H9 (cell line): Measurements from ENCODE around the gene SP110. TPM values are rescaled to one million over a fixed set of nuclear protein-coding genes. Genes with fewer than 3 reads are reported as not detected.

ENCODE experiments used
- DNase-seq: peaks from one replicate; pipeline ENCODE4 v3.0.0-alpha.2; 2017
- H2AFZ ChIP-seq: one replicate; pipeline ENCODE4 v1.6.1; 2013; ENCODE audit warnings: mild to moderate bottlenecking, low read length, control low read depth, moderate library complexity
- H2AK5ac ChIP-seq: 2 replicates; pipeline ENCODE4 v1.6.1; 2013; ENCODE audit warnings: low read length, control low read depth, mixed read lengths; ENCODE audit not compliant: insufficient read length
- H2BK120ac ChIP-seq: one replicate; pipeline ENCODE4 v1.6.1; 2013; ENCODE audit warnings: low read depth, mild to moderate bottlenecking, low read length, control low read depth, inconsistent platforms; ENCODE audit not compliant: poor library complexity, severe bottlenecking
- H2BK12ac ChIP-seq: 2 replicates; pipeline ENCODE4 v1.6.1; 2013; ENCODE audit warnings: low read length, control low read depth, mixed read lengths, low read depth; ENCODE audit not compliant: insufficient read length
- H2BK15ac ChIP-seq: 2 replicates; pipeline ENCODE4 v1.6.1; 2013; ENCODE audit warnings: low read depth, low read length, control low read depth
- H2BK20ac ChIP-seq: one replicate; pipeline ENCODE4 v1.6.1; 2013; ENCODE audit warnings: low read depth, mild to moderate bottlenecking, low read length, control low read depth, inconsistent platforms; ENCODE audit not compliant: poor library complexity, severe bottlenecking
- H2BK5ac ChIP-seq: 2 replicates; pipeline ENCODE4 v1.6.1; 2013; ENCODE audit warnings: low read length, control low read depth, mixed read lengths; ENCODE audit not compliant: insufficient read length
- H3K14ac ChIP-seq: 2 replicates; pipeline ENCODE4 v1.6.1; 2013; ENCODE audit warnings: low read length, control low read depth; ENCODE audit not compliant: insufficient read depth
- H3K18ac ChIP-seq: 2 replicates; pipeline ENCODE4 v1.6.1; 2013; ENCODE audit warnings: low read depth, mild to moderate bottlenecking, mixed read lengths, low read length, control low read depth; ENCODE audit not compliant: insufficient read length
- H3K23ac ChIP-seq: 2 replicates; pipeline ENCODE4 v1.6.1; 2013; ENCODE audit warnings: low read length, control low read depth, mixed read lengths, low read depth; ENCODE audit not compliant: insufficient read length
- H3K23me2 ChIP-seq: 2 replicates; pipeline ENCODE4 v1.6.1; 2013; ENCODE audit warnings: low read depth, mild to moderate bottlenecking, mixed read lengths, low read length, control low read depth; ENCODE audit not compliant: insufficient read length, poor library complexity, severe bottlenecking
- H3K27ac ChIP-seq: 2 replicates; pipeline ENCODE4 v1.5.1; 2013; ENCODE audit warnings: low read length, control low read depth, mixed read lengths, low read depth; ENCODE audit not compliant: insufficient read length
- H3K27me3 ChIP-seq: 2 replicates; pipeline ENCODE4 v1.6.1; 2013; ENCODE audit warnings: low read length, control low read depth, inconsistent platforms; ENCODE audit not compliant: insufficient read depth
- H3K4ac ChIP-seq: 2 replicates; pipeline ENCODE4 v1.6.1; 2013; ENCODE audit warnings: low read depth, mild to moderate bottlenecking, control low read depth, inconsistent platforms, low read length, moderate library complexity
- H3K4me1 ChIP-seq: 2 replicates; pipeline ENCODE4 v1.6.1; 2013; ENCODE audit warnings: low read length, control low read depth, inconsistent platforms; ENCODE audit not compliant: insufficient read depth
- H3K4me2 ChIP-seq: 2 replicates; pipeline ENCODE4 v1.6.1; 2013; ENCODE audit warnings: low read length, control low read depth, mixed read lengths; ENCODE audit not compliant: insufficient read length, insufficient read depth
- H3K56ac ChIP-seq: 2 replicates; pipeline ENCODE4 v1.6.1; 2013; ENCODE audit warnings: low read depth, mild to moderate bottlenecking, mixed read lengths, low read length, control low read depth; ENCODE audit not compliant: insufficient read length
- H3K79me1 ChIP-seq: 2 replicates; pipeline ENCODE4 v1.6.1; 2013; ENCODE audit warnings: low read depth, mild to moderate bottlenecking, moderate library complexity, low read length, control low read depth, inconsistent platforms; ENCODE audit not compliant: insufficient read depth, poor library complexity, severe bottlenecking
- H3K79me2 ChIP-seq: 2 replicates; pipeline ENCODE4 v1.6.1; 2013; ENCODE audit warnings: low read length, control low read depth, inconsistent platforms; ENCODE audit not compliant: insufficient read depth
- H3K9ac ChIP-seq: 2 replicates; pipeline ENCODE4 v1.6.1; 2013; ENCODE audit warnings: low read length, control low read depth, mixed read lengths; ENCODE audit not compliant: insufficient read length; ENCODE audit errors: extremely low read depth
- H3K9me3 ChIP-seq: one replicate; pipeline ENCODE4 v1.6.1; 2013; ENCODE audit warnings: low read depth, low read length, inconsistent platforms; ENCODE audit not compliant: control insufficient read depth
- H3T11ph ChIP-seq: one replicate; pipeline ENCODE4 v1.6.1; 2013; ENCODE audit warnings: mild to moderate bottlenecking, low read length, control low read depth, inconsistent platforms
- H4K20me1 ChIP-seq: one replicate; pipeline ENCODE4 v1.6.1; 2013; ENCODE audit not compliant: control insufficient read depth, insufficient read length, insufficient read depth
- H4K5ac ChIP-seq: 2 replicates; pipeline ENCODE4 v1.6.1; 2013; ENCODE audit warnings: low read depth, mild to moderate bottlenecking, mixed read lengths, low read length, control low read depth; ENCODE audit not compliant: insufficient read length
- H4K8ac ChIP-seq: replicated peaks from 2 replicates; pipeline ENCODE4 v1.6.1; 2013; ENCODE audit warnings: low read length, control low read depth, mixed read lengths, low read depth; ENCODE audit not compliant: insufficient read length
- H4K91ac ChIP-seq: 2 replicates; pipeline ENCODE4 v1.6.1; 2013; ENCODE audit warnings: low read depth, mild to moderate bottlenecking, moderate library complexity, mixed read lengths, low read length, control low read depth; ENCODE audit not compliant: insufficient read length
- H3K27ac Mint-ChIP-seq, 3 experiments: 2 replicates in 2 of 3; 3 replicates in 1 of 3; pipeline ENCODE4 v1.8.0; 2020 to 2021; ENCODE audit warnings: mixed read lengths in 3 of 3, mild to moderate bottlenecking in 1 of 3, moderate library complexity in 1 of 3
- H3K27me3 Mint-ChIP-seq: 2 replicates; pipeline ENCODE4 v1.8.0; 2021; ENCODE audit warnings: low read depth, mild to moderate bottlenecking, moderate library complexity, mixed read lengths
- H3K36me3 Mint-ChIP-seq, 3 experiments: 2 replicates in 2 of 3; 3 replicates in 1 of 3; pipeline ENCODE4 v1.8.0; 2020 to 2021; ENCODE audit warnings: low read depth in 3 of 3, mixed read lengths in 3 of 3; ENCODE audit not compliant: insufficient read depth in 1 of 3
- H3K4me1 Mint-ChIP-seq, 2 experiments: 2 replicates each; pipeline ENCODE4 v1.8.0; 2020; ENCODE audit warnings: mixed read lengths in 2 of 2
- H3K4me3 Mint-ChIP-seq, 2 experiments: 2 replicates in 1 of 2; 3 replicates in 1 of 2; pipeline ENCODE4 v1.8.0; 2020 to 2021; ENCODE audit warnings: mild to moderate bottlenecking in 2 of 2, mixed read lengths in 2 of 2, moderate library complexity in 1 of 2
- H3K9me3 Mint-ChIP-seq, 2 experiments: 2 replicates in 1 of 2; 3 replicates in 1 of 2; pipeline ENCODE4 v1.8.0; 2020; ENCODE audit warnings: mild to moderate bottlenecking in 2 of 2, mixed read lengths in 2 of 2, moderate library complexity in 1 of 2
- CTCF ChIP-seq: fragments of 200-600 bp; sonication (generic); conservative IDR thresholded peaks from 3 replicates; pipeline ENCODE4 v1.8.0; 2021; ENCODE audit warnings: antibody characterized with exemption, mild to moderate bottlenecking
- WGBS: extraction: QIAGEN DNeasy Blood & Tissue Kit; methylation state at CpG from one replicate; pipeline ENCODE4 v1.1.7; 2013; ENCODE audit warnings: missing lambda C conversion rate, low lambda C conversion rate, mixed read lengths; ENCODE audit not compliant: insufficient read length; ENCODE audit errors: extremely low coverage; 5-methylcytosine and 5-hydroxymethylcytosine counted together
- total RNA-seq: library from RNA; stranded (reverse); gene quantifications from 2 replicates; pipeline ENCODE4 v1.2.1, GENCODE V29; 2021

The SP110 gene
- total RNA-seq, 1 experiment from 2014 or later = 3.7 TPM

- no peaks in the 10 kb centered on the region for H3K4me1 ChIP-seq
- no peak overlapping the region for H2BK5ac ChIP-seq
- Mint-ChIP-seq H3K36me3 (peaks cover under 1% of the 10 kb centered on the region in 3 experiments; a peak in 5 of 7 replicates), H3K9me3 (no peaks in the 10 kb centered on the region; a peak in 2 of 5 replicates), H3K27ac (no peak overlapping the region), H3K4me3 (no peak overlapping the region), H3K27me3 (no peaks in the 10 kb centered on the region), H3K4me1 (no peaks in the 10 kb centered on the region)
- H3K56ac ChIP-seq = no peak overlapping the region
- no peaks in the 10 kb centered on the region for H3K27me3 ChIP-seq
- no peak overlapping the region for H3K4ac ChIP-seq
- H3K79me2 ChIP-seq = no peaks in the 10 kb centered on the region
- H3K23ac ChIP-seq = no peak overlapping the region
- no peaks in the 10 kb centered on the region for H3K9me3 ChIP-seq
- H3K14ac ChIP-seq = no peak overlapping the region
- no peak overlapping the region for H4K5ac ChIP-seq
- no peak overlapping the region for H3K4me2 ChIP-seq
- no peak overlapping the region for H2BK15ac ChIP-seq
- H4K20me1 ChIP-seq = no peaks in the 10 kb centered on the region
- H3K79me1 ChIP-seq = no peaks in the 10 kb centered on the region
- no peak overlapping the region for H3K18ac ChIP-seq
- no peak overlapping the region for H4K8ac ChIP-seq
- no peaks in the 10 kb centered on the region for H3K23me2 ChIP-seq
- H2BK12ac ChIP-seq = no peak overlapping the region
- WGBS = no CpG with 5 or more reads among the region's 1 CpG
- H3K27ac ChIP-seq = no peak overlapping the region
- H4K91ac ChIP-seq = no peak overlapping the region
- H2AFZ ChIP-seq = no peak overlapping the region
- no peak overlapping the region for H3T11ph ChIP-seq
- no peak overlapping the region for H3K9ac ChIP-seq
- H2AK5ac ChIP-seq = no peak overlapping the region
- DNase-seq = no peak
- no peak overlapping the region for H2BK120ac ChIP-seq
- no peak overlapping the region for H2BK20ac ChIP-seq
- TF ChIP-seq CTCF = no peak
These were observed 85.2 kb downstream of the SP110 start for GRCh38 chr2:230134496-230135129.
